Endodermal cell (in vitro differentiated cells): ENCODE measurements around the gene F2RL2. TPM values are rescaled to one million over a fixed set of nuclear protein-coding genes. Genes with fewer than 3 reads are reported as not detected.

Experiments used
- DNase-seq: peaks from one replicate; pipeline ENCODE4 v3.0.0-alpha.2; 2017
- H3K27ac ChIP-seq: 2 replicates; pipeline ENCODE4 v1.5.1; 2013; ENCODE audit warnings: mild to moderate bottlenecking, low read depth, low read length, moderate library complexity
- H3K27me3 ChIP-seq: 2 replicates; pipeline ENCODE4 v1.6.1; 2013; ENCODE audit warnings: mild to moderate bottlenecking, low read length, moderate library complexity; ENCODE audit not compliant: insufficient read depth, control insufficient read depth, poor library complexity, severe bottlenecking
- H3K36me3 ChIP-seq: 2 replicates; pipeline ENCODE4 v1.7.0; 2013; ENCODE audit warnings: mild to moderate bottlenecking, low read length, moderate library complexity; ENCODE audit not compliant: control insufficient read depth, insufficient read depth
- H3K4me1 ChIP-seq: one replicate; pipeline ENCODE4 v1.7.0; 2013; ENCODE audit warnings: low read length; ENCODE audit not compliant: control insufficient read depth, insufficient read depth
- H3K4me3 ChIP-seq: 2 replicates; pipeline ENCODE4 v1.5.1; 2013; ENCODE audit warnings: mild to moderate bottlenecking, low read length, moderate library complexity
- H3K9ac ChIP-seq: 2 replicates; pipeline ENCODE4 v1.6.1; 2013; ENCODE audit warnings: mild to moderate bottlenecking, low read length, moderate library complexity; ENCODE audit not compliant: poor library complexity, severe bottlenecking; ENCODE audit errors: extremely low read depth
- H3K9me3 ChIP-seq: 2 replicates; pipeline ENCODE4 v1.6.1; 2013; ENCODE audit warnings: mild to moderate bottlenecking, low read length, moderate library complexity; ENCODE audit not compliant: control insufficient read depth
- H3K27ac Mint-ChIP-seq: 2 replicates; pipeline ENCODE4 v1.8.0; 2020; ENCODE audit warnings: mixed read lengths
- H3K27me3 Mint-ChIP-seq: 2 replicates; pipeline ENCODE4 v1.8.0; 2021; ENCODE audit warnings: mild to moderate bottlenecking, mixed read lengths; ENCODE audit not compliant: insufficient read depth
- H3K36me3 Mint-ChIP-seq: 2 replicates; pipeline ENCODE4 v1.8.0; 2020; ENCODE audit warnings: low read depth, mixed read lengths
- H3K4me1 Mint-ChIP-seq: 2 replicates; pipeline ENCODE4 v1.8.0; 2020; ENCODE audit warnings: mixed read lengths
- H3K4me3 Mint-ChIP-seq: 2 replicates; pipeline ENCODE4 v1.8.0; 2020; ENCODE audit warnings: mild to moderate bottlenecking, moderate library complexity, mixed read lengths
- H3K9me3 Mint-ChIP-seq: 2 replicates; pipeline ENCODE4 v1.8.0; 2020; ENCODE audit warnings: mild to moderate bottlenecking, mixed read lengths
- WGBS, 2 experiments: methylation state at CpG; one replicate each; pipeline versions ENCODE4 v1.1.5 to v1.1.7; 2013; ENCODE audit warnings: missing lambda C conversion rate in 2 of 2, mixed read lengths in 1 of 2; ENCODE audit not compliant: insufficient coverage in 1 of 2, insufficient read length in 1 of 2; 5-methylcytosine and 5-hydroxymethylcytosine counted together
- total RNA-seq, 2 donors: library from RNA; stranded (reverse); fragmentation: NEBNext Ultra II Directional in 1 of 2; extraction: Animal tissue kit (Norgen Biotek cat#: 25700) in 1 of 2; gene quantifications; 2 replicates in 1 of 2; 3 replicates in 1 of 2; pipeline ENCODE4 v1.2.1, GENCODE V29; 2021
- TF ChIP-seq, protein P1 (sequence below): fragments of 200-600 bp; sonication (generic); conservative IDR thresholded peaks from 2 replicates; pipeline ENCODE4 v1.5.0; 2021; ENCODE audit warnings: antibody characterized with exemption, mild to moderate bottlenecking

F2RL2 gene
- total RNA-seq, 2 donors from 2014 or later = 0.18 to 0.53 TPM

DNA sequence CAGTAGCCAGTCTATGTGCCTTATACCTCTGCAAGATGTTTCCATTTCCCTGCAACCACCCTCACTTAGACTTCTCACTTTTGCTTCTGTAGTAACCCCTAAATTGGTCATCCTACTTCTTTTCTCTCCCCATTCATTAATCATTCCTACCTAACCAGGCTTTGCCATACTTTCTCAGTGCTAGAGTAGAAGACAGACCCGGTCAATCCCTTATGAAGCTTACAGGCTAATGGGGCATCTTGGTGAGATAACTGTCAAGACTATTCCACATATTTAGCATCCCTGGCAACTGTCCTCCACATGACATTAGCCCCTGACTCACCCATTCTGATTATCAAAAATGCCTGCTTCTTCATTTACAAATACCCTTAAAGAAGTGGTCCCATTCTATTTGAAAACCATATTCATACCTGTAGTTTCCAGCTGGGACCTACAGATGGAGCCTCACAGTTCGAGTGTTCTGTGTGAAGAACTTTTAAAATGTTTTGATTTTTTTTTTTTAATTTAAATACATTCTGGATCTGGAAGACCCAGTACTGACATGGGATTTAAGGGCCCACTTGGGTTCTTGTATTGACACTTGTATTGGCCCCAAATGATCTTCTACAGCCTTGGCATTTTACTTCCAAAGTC, 21.0 kb downstream of the F2RL2 start:
- Histone ChIP-seq H3K27me3 (no peaks in the 10 kb centered on the region), H3K4me1 (no peaks in the 10 kb centered on the region), H3K9ac (no peak overlapping the region), H3K9me3 (no peaks in the 10 kb centered on the region), H3K4me3 (no peak overlapping the region), H3K36me3 (no peaks in the 10 kb centered on the region), H3K27ac (no peak overlapping the region)
- H3K36me3 Mint-ChIP-seq = no peaks in the 10 kb centered on the region
- TF ChIP-seq, protein P1, sequence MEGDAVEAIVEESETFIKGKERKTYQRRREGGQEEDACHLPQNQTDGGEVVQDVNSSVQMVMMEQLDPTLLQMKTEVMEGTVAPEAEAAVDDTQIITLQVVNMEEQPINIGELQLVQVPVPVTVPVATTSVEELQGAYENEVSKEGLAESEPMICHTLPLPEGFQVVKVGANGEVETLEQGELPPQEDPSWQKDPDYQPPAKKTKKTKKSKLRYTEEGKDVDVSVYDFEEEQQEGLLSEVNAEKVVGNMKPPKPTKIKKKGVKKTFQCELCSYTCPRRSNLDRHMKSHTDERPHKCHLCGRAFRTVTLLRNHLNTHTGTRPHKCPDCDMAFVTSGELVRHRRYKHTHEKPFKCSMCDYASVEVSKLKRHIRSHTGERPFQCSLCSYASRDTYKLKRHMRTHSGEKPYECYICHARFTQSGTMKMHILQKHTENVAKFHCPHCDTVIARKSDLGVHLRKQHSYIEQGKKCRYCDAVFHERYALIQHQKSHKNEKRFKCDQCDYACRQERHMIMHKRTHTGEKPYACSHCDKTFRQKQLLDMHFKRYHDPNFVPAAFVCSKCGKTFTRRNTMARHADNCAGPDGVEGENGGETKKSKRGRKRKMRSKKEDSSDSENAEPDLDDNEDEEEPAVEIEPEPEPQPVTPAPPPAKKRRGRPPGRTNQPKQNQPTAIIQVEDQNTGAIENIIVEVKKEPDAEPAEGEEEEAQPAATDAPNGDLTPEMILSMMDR = peak; percentile 58
- H3K4me1 Mint-ChIP-seq = peaks cover 6% of the 10 kb centered on the region
- DNase-seq = no peak
- 78 to 100% methylated on average over 1 to 2 of the region's 2 CpGs for WGBS, 2 experiments
- H3K27me3 Mint-ChIP-seq = no peaks in the 10 kb centered on the region
- no peak overlapping the region for H3K27ac Mint-ChIP-seq
- H3K9me3 Mint-ChIP-seq = no peaks in the 10 kb centered on the region
- H3K4me3 Mint-ChIP-seq = no peak overlapping the region

GRCh38 chr5:76601470-76601869, 21.7 kb downstream of the F2RL2 start:
- peaks cover 6% of the 10 kb centered on the region for H3K4me1 Mint-ChIP-seq
- Histone ChIP-seq H3K4me3 (no peak overlapping the region), H3K4me1 (no peaks in the 10 kb centered on the region), H3K27ac (no peak overlapping the region), H3K27me3 (no peaks in the 10 kb centered on the region), H3K36me3 (no peaks in the 10 kb centered on the region), H3K9ac (no peak overlapping the region), H3K9me3 (no peaks in the 10 kb centered on the region)
- no peak for DNase-seq
- H3K27me3 Mint-ChIP-seq = peaks cover 3% of the 10 kb centered on the region
- H3K9me3 Mint-ChIP-seq = no peaks in the 10 kb centered on the region
- WGBS, 2 experiments = 62 to 71% methylated on average over 3 of the region's 3 CpGs
- no peak overlapping the region for H3K27ac Mint-ChIP-seq
- no peak overlapping the region for H3K4me3 Mint-ChIP-seq
- H3K36me3 Mint-ChIP-seq = no peaks in the 10 kb centered on the region
- TF ChIP-seq, protein P1 = peak; percentile 88

DNA sequence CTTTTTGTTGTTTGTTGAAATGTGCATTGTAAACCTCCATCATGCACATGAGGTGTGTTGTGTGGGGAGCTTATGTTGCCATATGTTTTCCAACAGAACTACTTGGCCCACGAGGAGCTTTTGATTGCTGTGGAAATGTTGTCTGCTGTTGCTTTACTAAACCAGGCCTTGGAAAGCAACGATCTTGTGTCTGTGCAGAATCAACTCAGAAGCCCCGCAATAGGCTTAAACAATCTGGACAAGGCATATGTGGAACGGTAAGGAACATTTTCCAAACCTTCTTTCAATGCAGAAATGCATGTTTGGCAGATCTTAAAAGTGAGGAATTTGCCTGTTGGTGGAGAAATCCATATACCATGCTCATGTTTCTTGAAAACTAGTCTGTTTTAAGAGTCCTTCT, 22.5 kb downstream of the F2RL2 start:
- peaks cover 6% of the 10 kb centered on the region for H3K27me3 Mint-ChIP-seq
- H3K9me3 Mint-ChIP-seq = no peaks in the 10 kb centered on the region
- no peak overlapping the region for H3K4me3 Mint-ChIP-seq
- Histone ChIP-seq H3K27ac (no peak overlapping the region), H3K36me3 (no peaks in the 10 kb centered on the region), H3K9me3 (no peaks in the 10 kb centered on the region), H3K9ac (no peak overlapping the region), H3K27me3 (peaks cover 6% of the 10 kb centered on the region), H3K4me3 (no peak overlapping the region), H3K4me1 (no peaks in the 10 kb centered on the region)
- no peak overlapping the region for H3K27ac Mint-ChIP-seq
- 91 to 93% methylated on average over 4 of the region's 4 CpGs for WGBS, 2 experiments
- TF ChIP-seq, protein P1 = no peak
- peaks cover 6% of the 10 kb centered on the region for H3K4me1 Mint-ChIP-seq
- DNase-seq = no peak
- no peaks in the 10 kb centered on the region for H3K36me3 Mint-ChIP-seq
